D341Med (cell line): ENCODE data around the gene COQ7.

Experiments
- DNase-seq: peaks from one replicate; pipeline ENCODE4 v3.0.0; 2012; ENCODE audit warnings: low spot score

COQ7 gene

DNA sequence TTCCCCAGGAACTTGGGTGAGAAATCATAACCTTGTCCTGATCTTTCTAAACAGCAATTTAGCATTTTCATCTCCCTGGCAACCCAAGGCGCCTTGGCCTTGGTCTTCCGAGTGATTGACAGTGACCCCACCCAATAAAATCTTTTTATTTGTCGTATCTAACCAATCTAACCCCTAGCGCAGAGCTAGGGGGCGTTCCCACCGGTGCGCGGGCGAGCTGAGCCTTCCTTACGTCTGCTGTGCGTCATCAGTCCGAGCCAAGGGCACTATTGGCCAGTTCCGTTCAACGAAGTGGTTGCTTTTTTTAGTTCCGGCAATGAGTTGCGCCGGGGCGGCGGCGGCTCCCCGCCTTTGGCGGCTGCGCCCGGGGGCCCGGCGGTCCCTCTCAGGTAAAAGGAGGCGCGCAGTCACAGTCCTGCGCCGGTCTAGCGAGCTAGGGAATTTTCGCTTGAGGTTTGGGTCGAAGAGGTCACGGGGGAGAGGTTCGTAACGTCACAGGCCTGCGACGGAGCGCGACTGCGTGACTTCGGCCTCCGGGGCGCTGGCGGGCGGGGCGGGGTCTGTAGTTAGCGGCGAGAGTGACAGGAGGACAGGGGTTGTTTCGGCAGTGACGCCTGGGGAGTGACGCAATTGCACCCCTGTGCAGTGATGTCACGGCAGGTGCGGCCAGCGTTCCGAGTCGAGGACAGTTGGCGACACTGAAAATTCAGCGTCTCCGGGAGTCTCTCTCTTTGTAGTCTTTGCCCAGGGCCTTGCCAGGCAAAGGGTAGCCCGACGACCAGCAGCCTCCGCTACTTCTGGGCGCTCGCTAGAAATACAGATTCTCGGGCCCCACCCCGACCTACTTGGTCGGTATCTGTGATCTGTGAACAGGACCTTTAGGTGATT, at the start of gene COQ7:
COQ7 (plus strand) TSS at position 266 of the 888 bp plus-strand sequence; CDS start at position 317, 51 bp downstream.
- peak; percentile 95 for DNase-seq

- no peak for DNase-seq
These were observed 46.7 kb upstream of the COQ7 start for GRCh38 chr16:19020689-19021088.

- DNase-seq: no peak
These were observed 45.7 kb upstream of the COQ7 start for GRCh38 chr16:19021747-19022146.

GRCh38 chr16:19027416-19027815, 40.0 kb upstream of the COQ7 start:
- no peak for DNase-seq

- DNase-seq: no peak
These were observed 37.4 kb upstream of the COQ7 start for GRCh38 chr16:19029980-19030379.

DNA sequence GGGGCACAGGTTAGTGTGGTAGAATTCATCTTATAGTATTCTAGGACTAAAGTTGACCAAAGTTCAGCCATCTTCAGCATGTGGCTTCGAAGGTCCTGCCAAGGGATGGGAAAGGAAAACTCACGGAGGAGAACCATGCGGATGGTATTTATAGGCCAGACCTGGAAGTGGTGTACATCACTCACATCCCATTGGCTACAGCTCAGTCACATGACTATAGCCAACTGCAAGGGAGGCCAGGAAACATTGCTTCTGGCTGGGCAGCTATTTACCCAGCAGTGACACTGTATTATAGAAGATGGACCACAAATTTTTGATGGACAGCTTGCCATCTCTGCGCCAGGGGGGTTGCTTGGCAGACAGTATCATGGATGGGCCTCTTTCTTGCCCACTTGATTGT, 35.7 kb upstream of the COQ7 start:
- no peak for DNase-seq

- no peak for DNase-seq
These were observed 33.7 kb upstream of the COQ7 start for GRCh38 chr16:19033761-19034160.

GRCh38 chr16:19040400-19040799, 27.0 kb upstream of the COQ7 start:
- DNase-seq: no peak

DNA sequence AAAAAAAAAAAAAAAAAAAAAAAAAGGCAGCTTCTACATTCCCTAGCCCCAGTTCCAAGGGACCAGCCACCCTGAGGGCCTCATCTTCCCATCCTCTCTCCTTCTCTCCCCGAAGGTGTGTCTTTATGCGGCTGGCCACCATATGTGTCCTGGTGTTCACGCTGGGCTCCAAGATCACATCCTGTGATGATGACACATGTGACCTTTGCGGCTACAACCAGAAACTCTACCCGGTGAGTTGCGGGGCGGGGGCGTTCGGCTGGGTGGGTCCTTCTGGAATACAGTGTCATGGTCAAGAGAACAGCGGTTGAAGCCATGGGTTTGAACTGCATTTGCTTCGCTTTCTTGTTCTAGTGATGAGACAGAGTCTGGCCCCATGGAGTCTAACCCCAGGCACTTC, 22.6 kb upstream of the COQ7 start:
- DNase-seq: no peak

GRCh38 chr16:19046062-19046461, 21.4 kb upstream of the COQ7 start:
- DNase-seq: no peak

GRCh38 chr16:19062706-19063105, 4.7 kb upstream of the COQ7 start:
- no peak for DNase-seq

DNA sequence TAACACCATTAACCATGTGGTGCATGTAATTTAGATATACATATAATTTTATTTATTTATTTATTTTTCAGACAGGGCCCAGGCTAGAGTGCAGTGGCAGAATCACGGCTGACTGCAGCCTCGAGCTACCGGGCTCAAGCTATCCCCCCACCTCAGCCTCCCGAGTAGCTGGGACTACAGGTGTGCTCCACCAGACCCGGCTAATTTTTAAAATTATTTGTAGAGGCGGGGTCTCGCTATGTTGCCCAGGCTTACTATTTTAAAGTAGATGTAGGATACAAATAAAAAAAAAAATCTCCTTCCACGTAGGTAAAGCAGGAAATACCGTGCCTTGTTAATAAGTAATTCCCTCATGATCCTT, 446 bp upstream of the COQ7 start:
- no peak for DNase-seq

DNA sequence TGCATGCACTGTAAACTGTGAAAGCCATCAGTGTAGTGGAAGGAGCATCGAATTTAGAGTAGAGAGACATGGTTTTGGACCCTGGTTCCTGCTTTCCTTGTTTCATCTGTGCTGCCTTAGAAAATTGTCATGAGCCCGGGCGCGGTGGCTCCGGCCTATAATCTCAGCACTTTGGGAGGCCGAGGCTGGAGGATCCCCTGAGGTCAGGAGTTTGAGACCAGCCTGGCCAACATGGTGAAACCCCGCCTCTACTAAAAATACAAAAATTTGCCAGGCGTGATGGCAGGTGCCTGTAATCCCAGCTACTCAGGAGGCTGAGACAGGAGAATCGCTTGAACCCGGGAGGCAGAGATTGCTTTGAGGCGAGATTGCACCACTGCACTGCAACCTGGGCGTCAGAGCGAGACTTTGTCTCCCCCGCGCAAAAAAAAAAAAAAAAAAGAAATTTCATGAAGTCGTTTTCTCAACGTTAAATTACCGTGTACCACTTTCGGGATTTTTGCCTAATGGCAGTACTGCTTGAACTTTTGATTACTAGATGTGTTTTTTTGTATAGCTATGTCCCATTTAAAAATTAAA, 912 bp downstream of the COQ7 start:
- no peak for DNase-seq

- DNase-seq: peak; percentile 64
These were observed 4.7 kb downstream of the COQ7 start for GRCh38 chr16:19071811-19072777.

GRCh38 chr16:19073344-19073743, 5.9 kb downstream of the COQ7 start:
- no peak for DNase-seq

GRCh38 chr16:19073863-19074262, 6.4 kb downstream of the COQ7 start:
- no peak for DNase-seq

- DNase-seq: no peak
These were observed 8.1 kb downstream of the COQ7 start for GRCh38 chr16:19075511-19075910.

- DNase-seq: no peak
These were observed 10.5 kb downstream of the COQ7 start for GRCh38 chr16:19077879-19078278.

GRCh38 chr16:19083670-19084069, 16.3 kb downstream of the COQ7 start:
- no peak for DNase-seq

GRCh38 chr16:19084139-19084538, 16.7 kb downstream of the COQ7 start:
- no peak for DNase-seq

DNA sequence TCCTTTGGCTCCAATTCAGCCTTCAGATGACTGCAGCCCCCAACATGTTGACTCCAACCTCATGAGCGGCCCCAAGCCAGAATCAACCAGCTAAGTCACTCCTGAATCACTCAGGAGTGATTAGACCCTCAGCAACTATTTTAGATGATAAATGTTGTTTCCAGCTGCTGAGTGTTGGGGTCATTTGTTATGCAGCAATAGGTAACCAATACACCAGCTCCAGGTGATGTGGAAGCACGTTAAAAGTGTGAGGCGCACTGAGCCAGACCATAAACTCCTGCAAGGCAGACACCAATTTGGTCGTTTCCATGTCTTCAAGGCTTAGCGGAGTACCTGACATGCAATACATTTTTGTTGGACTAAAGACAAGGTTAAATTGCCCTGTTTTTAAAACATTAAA, 17.5 kb downstream of the COQ7 start:
- DNase-seq: no peak

GRCh38 chr16:19085679-19086200, 18.3 kb downstream of the COQ7 start:
- DNase-seq: no peak
